ENCODE measurements around the gene FGB.

DNA sequence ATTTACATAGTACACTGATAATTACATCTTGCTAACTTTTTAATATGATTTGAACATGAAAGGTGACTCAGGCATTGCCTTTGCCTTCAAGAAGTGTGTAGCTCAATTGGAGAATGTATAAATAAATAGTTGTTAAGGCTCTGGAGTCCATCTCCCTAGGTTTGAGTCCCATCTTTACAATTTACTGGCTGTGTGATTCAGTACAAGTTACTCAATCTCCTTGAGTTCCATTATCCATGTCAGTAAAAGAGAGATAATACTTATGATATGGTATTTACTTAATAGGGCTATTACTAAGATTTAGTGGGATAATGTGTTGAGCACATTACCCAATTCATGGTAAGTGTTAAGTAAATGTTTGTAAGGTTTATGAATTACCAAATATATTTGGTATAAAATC, 51.5 kb downstream of the FGB start:
- TF ChIP-seq, protein P1, sequence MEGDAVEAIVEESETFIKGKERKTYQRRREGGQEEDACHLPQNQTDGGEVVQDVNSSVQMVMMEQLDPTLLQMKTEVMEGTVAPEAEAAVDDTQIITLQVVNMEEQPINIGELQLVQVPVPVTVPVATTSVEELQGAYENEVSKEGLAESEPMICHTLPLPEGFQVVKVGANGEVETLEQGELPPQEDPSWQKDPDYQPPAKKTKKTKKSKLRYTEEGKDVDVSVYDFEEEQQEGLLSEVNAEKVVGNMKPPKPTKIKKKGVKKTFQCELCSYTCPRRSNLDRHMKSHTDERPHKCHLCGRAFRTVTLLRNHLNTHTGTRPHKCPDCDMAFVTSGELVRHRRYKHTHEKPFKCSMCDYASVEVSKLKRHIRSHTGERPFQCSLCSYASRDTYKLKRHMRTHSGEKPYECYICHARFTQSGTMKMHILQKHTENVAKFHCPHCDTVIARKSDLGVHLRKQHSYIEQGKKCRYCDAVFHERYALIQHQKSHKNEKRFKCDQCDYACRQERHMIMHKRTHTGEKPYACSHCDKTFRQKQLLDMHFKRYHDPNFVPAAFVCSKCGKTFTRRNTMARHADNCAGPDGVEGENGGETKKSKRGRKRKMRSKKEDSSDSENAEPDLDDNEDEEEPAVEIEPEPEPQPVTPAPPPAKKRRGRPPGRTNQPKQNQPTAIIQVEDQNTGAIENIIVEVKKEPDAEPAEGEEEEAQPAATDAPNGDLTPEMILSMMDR (IDR thresholded peaks at IDR 0.05; ENCODE audit: extremely low read depth in 1 of 2, insufficient read depth in 1 of 2, low read depth in 1 of 2, low read length in 2 of 2): no peak
- TF ChIP-seq POLR2A (IDR thresholded peaks at IDR 0.05; ENCODE audit: low read depth, low read length) (no peak), MYC (IDR thresholded peaks at IDR 0.05; ENCODE audit: low read depth, low read length) (no peak)
- TF ChIP-seq, protein P2, sequence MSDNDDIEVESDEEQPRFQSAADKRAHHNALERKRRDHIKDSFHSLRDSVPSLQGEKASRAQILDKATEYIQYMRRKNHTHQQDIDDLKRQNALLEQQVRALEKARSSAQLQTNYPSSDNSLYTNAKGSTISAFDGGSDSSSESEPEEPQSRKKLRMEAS (IDR thresholded peaks at IDR 0.05; ENCODE audit: insufficient read depth, insufficient read length): no peak

Data from endothelial cell of umbilical vein (primary cell).